ENCODE results near the gene NPBWR2. TPM values are rescaled to one million over a fixed set of nuclear protein-coding genes. Genes with fewer than 3 reads are reported as not detected.

Gene NPBWR2
- total and polyA plus RNA-seq, 2 experiments from 2014 or later, result not detected

DNA sequence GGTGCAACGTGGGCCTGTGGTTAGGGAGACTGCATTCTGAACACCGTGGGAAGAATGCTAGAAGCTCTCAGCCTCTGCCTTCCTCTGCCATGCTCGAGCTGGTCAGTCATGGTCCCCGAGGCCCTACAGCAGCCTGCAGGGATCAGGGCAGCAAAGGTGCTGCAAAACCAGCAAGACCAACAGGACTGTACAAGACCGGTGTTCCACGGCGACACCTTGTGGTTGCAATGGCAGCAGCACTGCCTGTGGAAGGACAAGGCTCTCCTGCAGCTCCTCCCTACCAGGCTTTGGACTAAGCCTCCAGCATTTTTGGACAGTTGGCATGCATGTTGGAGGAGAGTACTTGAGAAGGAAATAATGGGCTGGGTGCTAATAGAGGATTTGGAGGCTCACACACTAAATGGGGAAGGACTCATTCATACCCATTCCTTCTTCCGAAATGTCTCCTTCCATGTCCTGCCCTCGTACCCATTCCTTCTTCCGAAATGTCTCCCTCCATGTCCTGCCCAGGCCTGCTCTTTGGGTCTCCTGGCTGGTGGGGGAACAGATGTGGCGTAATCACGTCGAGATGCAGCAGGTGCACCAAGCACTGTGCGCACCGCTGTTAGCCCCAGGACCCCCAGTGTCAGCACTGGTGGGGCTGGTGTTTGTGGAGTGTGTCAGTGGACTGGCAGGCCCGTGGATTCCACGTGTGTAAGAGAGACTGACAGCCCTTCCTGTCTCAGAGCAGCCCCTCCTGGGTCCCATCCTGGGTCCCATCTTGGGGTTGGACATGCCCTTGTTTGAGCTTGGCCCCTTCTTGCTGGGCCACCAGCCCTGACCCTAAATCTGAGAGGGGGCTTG, 38.3 kb upstream of the NPBWR2 start:
- Histone ChIP-seq H3K27ac (ENCODE audit: low read depth) (no peak overlapping the region), H3K4me3 (no peak overlapping the region), H2AFZ (no peak overlapping the region), H3K27me3 (ENCODE audit: insufficient read depth) (no peaks in the 10 kb centered on the region), H3K9me2 (ENCODE audit: insufficient read depth) (no peaks in the 10 kb centered on the region; the same call in 1 of the 2 replicates), H3K79me2 (replicated peaks; ENCODE audit: insufficient read depth) (no peaks in the 10 kb centered on the region), H3F3A (replicated peaks; ENCODE audit: low read depth) (0 out of 2 replicates have a peak, but pooled peaks cover 8% of the 10 kb centered on the region), H3K4me1 (ENCODE audit: insufficient read depth) (no peaks in the 10 kb centered on the region), H3K4me2 (no peak overlapping the region), H3K36me3 (ENCODE audit: insufficient read depth) (no peaks in the 10 kb centered on the region), H4K20me1 (replicated peaks; ENCODE audit: insufficient read depth) (no peaks in the 10 kb centered on the region)
- peaks cover 12% of the 10 kb centered on the region; the same call in 2 of the 3 replicates for H3K36me3 Mint-ChIP-seq (ENCODE audit: low read depth)
- peaks cover 16% of the 10 kb centered on the region for H3K27me3 Mint-ChIP-seq (ENCODE audit: insufficient read depth, low read depth, poor library complexity)
- TF ChIP-seq CREB1 (CRISPR knock-in tag; IDR thresholded peaks at IDR 0.05; ENCODE audit: low read depth) (no peak), CTCF (conservative IDR thresholded peaks at IDR 0.05; ENCODE audit: low read depth in 2 of 2) (peak; percentile 54 to 63)
- H3K4me1 Mint-ChIP-seq, result peaks cover 12% of the 10 kb centered on the region
- ATAC-seq (peak; percentile 39; the same call in 2 of the 3 replicates), DNase-seq (ENCODE audit: low spot score) (peak; percentile 24)
- H3K9me3 Mint-ChIP-seq, result peaks cover 32% of the 10 kb centered on the region
- H3K27ac Mint-ChIP-seq, result no peak overlapping the region
- no peak overlapping the region for H3K4me3 Mint-ChIP-seq

GRCh38 chr20:64144144-64144912, 37.0 kb upstream of the NPBWR2 start:
- no peak overlapping the region for H3K27ac ChIP-seq (ENCODE audit: low read depth)
- 0 out of 2 replicates have a peak, but pooled peaks cover 3% of the 10 kb centered on the region for H3F3A ChIP-seq (replicated peaks; ENCODE audit: low read depth)
- H3K4me1 ChIP-seq (ENCODE audit: insufficient read depth), result 0 out of 2 replicates have a peak, but pooled peaks cover 3% of the 10 kb centered on the region
- H3K79me2 ChIP-seq (replicated peaks; ENCODE audit: insufficient read depth), result no peaks in the 10 kb centered on the region
- ATAC-seq (no peak), DNase-seq (ENCODE audit: low spot score) (no peak)
- H3K4me1 Mint-ChIP-seq, result peaks cover 16% of the 10 kb centered on the region
- no peak overlapping the region for H3K4me2 ChIP-seq
- H3K36me3 ChIP-seq (ENCODE audit: insufficient read depth), result no peaks in the 10 kb centered on the region
- no peak overlapping the region for H3K4me3 Mint-ChIP-seq
- H3K27me3 ChIP-seq (ENCODE audit: insufficient read depth), result no peaks in the 10 kb centered on the region
- no peaks in the 10 kb centered on the region for H3K9me2 ChIP-seq (ENCODE audit: insufficient read depth)
- peaks cover 25% of the 10 kb centered on the region for H3K9me3 Mint-ChIP-seq
- H4K20me1 ChIP-seq (replicated peaks; ENCODE audit: insufficient read depth), result no peaks in the 10 kb centered on the region
- H3K36me3 Mint-ChIP-seq (ENCODE audit: low read depth), result peaks cover 12% of the 10 kb centered on the region; the same call in 2 of the 3 replicates
- peaks cover 20% of the 10 kb centered on the region for H3K27me3 Mint-ChIP-seq (ENCODE audit: insufficient read depth, low read depth, poor library complexity)
- no peak overlapping the region for H3K4me3 ChIP-seq
- H3K27ac Mint-ChIP-seq, result no peak overlapping the region
- no peak overlapping the region for H2AFZ ChIP-seq
- TF ChIP-seq POLR2AphosphoS5 (IDR thresholded peaks at IDR 0.05; ENCODE audit: low read depth) (no peak), REST (IDR thresholded peaks at IDR 0.05; ENCODE audit: unreplicated experiment) (no peak)
- TF ChIP-seq, protein P1, sequence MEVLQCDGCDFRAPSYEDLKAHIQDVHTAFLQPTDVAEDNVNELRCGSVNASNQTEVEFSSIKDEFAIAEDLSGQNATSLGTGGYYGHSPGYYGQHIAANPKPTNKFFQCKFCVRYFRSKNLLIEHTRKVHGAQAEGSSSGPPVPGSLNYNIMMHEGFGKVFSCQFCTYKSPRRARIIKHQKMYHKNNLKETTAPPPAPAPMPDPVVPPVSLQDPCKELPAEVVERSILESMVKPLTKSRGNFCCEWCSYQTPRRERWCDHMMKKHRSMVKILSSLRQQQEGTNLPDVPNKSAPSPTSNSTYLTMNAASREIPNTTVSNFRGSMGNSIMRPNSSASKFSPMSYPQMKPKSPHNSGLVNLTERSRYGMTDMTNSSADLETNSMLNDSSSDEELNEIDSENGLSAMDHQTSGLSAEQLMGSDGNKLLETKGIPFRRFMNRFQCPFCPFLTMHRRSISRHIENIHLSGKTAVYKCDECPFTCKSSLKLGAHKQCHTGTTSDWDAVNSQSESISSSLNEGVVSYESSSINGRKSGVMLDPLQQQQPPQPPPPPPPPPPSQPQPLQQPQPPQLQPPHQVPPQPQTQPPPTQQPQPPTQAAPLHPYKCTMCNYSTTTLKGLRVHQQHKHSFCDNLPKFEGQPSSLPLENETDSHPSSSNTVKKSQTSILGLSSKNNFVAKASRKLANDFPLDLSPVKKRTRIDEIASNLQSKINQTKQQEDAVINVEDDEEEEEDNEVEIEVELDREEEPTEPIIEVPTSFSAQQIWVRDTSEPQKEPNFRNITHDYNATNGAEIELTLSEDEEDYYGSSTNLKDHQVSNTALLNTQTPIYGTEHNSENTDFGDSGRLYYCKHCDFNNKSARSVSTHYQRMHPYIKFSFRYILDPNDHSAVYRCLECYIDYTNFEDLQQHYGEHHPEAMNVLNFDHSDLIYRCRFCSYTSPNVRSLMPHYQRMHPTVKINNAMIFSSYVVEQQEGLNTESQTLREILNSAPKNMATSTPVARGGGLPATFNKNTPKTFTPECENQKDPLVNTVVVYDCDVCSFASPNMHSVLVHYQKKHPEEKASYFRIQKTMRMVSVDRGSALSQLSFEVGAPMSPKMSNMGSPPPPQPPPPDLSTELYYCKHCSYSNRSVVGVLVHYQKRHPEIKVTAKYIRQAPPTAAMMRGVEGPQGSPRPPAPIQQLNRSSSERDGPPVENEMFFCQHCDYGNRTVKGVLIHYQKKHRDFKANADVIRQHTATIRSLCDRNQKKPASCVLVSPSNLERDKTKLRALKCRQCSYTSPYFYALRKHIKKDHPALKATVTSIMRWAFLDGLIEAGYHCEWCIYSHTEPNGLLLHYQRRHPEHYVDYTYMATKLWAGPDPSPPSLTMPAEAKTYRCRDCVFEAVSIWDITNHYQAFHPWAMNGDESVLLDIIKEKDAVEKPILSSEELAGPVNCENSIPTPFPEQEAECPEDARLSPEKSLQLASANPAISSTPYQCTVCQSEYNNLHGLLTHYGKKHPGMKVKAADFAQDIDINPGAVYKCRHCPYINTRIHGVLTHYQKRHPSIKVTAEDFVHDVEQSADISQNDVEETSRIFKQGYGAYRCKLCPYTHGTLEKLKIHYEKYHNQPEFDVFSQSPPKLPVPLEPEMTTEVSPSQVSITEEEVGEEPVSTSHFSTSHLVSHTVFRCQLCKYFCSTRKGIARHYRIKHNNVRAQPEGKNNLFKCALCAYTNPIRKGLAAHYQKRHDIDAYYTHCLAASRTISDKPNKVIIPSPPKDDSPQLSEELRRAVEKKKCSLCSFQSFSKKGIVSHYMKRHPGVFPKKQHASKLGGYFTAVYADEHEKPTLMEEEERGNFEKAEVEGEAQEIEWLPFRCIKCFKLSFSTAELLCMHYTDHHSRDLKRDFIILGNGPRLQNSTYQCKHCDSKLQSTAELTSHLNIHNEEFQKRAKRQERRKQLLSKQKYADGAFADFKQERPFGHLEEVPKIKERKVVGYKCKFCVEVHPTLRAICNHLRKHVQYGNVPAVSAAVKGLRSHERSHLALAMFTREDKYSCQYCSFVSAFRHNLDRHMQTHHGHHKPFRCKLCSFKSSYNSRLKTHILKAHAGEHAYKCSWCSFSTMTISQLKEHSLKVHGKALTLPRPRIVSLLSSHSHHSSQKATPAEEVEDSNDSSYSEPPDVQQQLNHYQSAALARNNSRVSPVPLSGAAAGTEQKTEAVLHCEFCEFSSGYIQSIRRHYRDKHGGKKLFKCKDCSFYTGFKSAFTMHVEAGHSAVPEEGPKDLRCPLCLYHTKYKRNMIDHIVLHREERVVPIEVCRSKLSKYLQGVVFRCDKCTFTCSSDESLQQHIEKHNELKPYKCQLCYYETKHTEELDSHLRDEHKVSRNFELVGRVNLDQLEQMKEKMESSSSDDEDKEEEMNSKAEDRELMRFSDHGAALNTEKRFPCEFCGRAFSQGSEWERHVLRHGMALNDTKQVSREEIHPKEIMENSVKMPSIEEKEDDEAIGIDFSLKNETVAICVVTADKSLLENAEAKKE (CRISPR knock-in tag; IDR thresholded peaks at IDR 0.05), result no peak

Measured in GM23338 (cell line).